Measurements from ENCODE around the gene IRX4. TPM values are rescaled to one million over a fixed set of nuclear protein-coding genes. Genes with fewer than 3 reads are reported as not detected.

Gene IRX4
- total RNA-seq, 1 donor from 2014 or later: 0.72 TPM

- Mint-ChIP-seq H3K36me3 (ENCODE audit: low read depth, unreplicated experiment) (peaks cover 3% of the 10 kb centered on the region), H3K9me3 (ENCODE audit: unreplicated experiment) (no peaks in the 10 kb centered on the region), H3K4me1 (ENCODE audit: unreplicated experiment) (no peaks in the 10 kb centered on the region), H3K27ac (ENCODE audit: unreplicated experiment) (no peak overlapping the region), H3K4me3 (ENCODE audit: unreplicated experiment) (no peak overlapping the region), H3K27me3 (ENCODE audit: unreplicated experiment) (peaks cover 14% of the 10 kb centered on the region)
- no peak for TF ChIP-seq CTCF (IDR thresholded peaks at IDR 0.05; ENCODE audit: unreplicated experiment)
- no peak for DNase-seq (ENCODE audit: low spot score)
Measured at GRCh38 chr5:1910081-1910760, 27.5 kb upstream of the IRX4 start.

GRCh38 chr5:1909346-1909985 lies 26.7 kb upstream of the IRX4 start:
- Mint-ChIP-seq H3K4me1 (ENCODE audit: unreplicated experiment) (no peaks in the 10 kb centered on the region), H3K36me3 (ENCODE audit: low read depth, unreplicated experiment) (peaks cover 3% of the 10 kb centered on the region), H3K27ac (ENCODE audit: unreplicated experiment) (no peak overlapping the region), H3K4me3 (ENCODE audit: unreplicated experiment) (no peak overlapping the region), H3K9me3 (ENCODE audit: unreplicated experiment) (no peaks in the 10 kb centered on the region), H3K27me3 (ENCODE audit: unreplicated experiment) (peaks cover 14% of the 10 kb centered on the region)
- TF ChIP-seq CTCF (IDR thresholded peaks at IDR 0.05; ENCODE audit: unreplicated experiment): no peak
- DNase-seq (ENCODE audit: low spot score): no peak

- Mint-ChIP-seq H3K4me3 (ENCODE audit: unreplicated experiment) (no peak overlapping the region), H3K27ac (ENCODE audit: unreplicated experiment) (no peak overlapping the region), H3K36me3 (ENCODE audit: low read depth, unreplicated experiment) (peaks cover 5% of the 10 kb centered on the region), H3K4me1 (ENCODE audit: unreplicated experiment) (no peaks in the 10 kb centered on the region), H3K9me3 (ENCODE audit: unreplicated experiment) (no peaks in the 10 kb centered on the region), H3K27me3 (ENCODE audit: unreplicated experiment) (peaks cover 14% of the 10 kb centered on the region)
- TF ChIP-seq CTCF (IDR thresholded peaks at IDR 0.05; ENCODE audit: unreplicated experiment): no peak
- no peak for DNase-seq (ENCODE audit: low spot score)
Measured at GRCh38 chr5:1908931-1909330, 26.2 kb upstream of the IRX4 start.

- H3K27me3 Mint-ChIP-seq (ENCODE audit: unreplicated experiment): peaks cover 14% of the 10 kb centered on the region
- no peak for DNase-seq (ENCODE audit: low spot score)
- no peak overlapping the region for H3K27ac Mint-ChIP-seq (ENCODE audit: unreplicated experiment)
- peaks cover 11% of the 10 kb centered on the region for H3K36me3 Mint-ChIP-seq (ENCODE audit: low read depth, unreplicated experiment)
- H3K4me3 Mint-ChIP-seq (ENCODE audit: unreplicated experiment): no peak overlapping the region
- H3K9me3 Mint-ChIP-seq (ENCODE audit: unreplicated experiment): no peaks in the 10 kb centered on the region
- no peak for TF ChIP-seq CTCF (IDR thresholded peaks at IDR 0.05; ENCODE audit: unreplicated experiment)
- H3K4me1 Mint-ChIP-seq (ENCODE audit: unreplicated experiment): no peaks in the 10 kb centered on the region
Measured at GRCh38 chr5:1907616-1908015, 24.9 kb upstream of the IRX4 start.

- Mint-ChIP-seq H3K27ac (ENCODE audit: unreplicated experiment) (no peak overlapping the region), H3K27me3 (ENCODE audit: unreplicated experiment) (peaks cover 6% of the 10 kb centered on the region), H3K36me3 (ENCODE audit: low read depth, unreplicated experiment) (peaks cover 7% of the 10 kb centered on the region), H3K4me1 (ENCODE audit: unreplicated experiment) (no peaks in the 10 kb centered on the region), H3K9me3 (ENCODE audit: unreplicated experiment) (no peaks in the 10 kb centered on the region), H3K4me3 (ENCODE audit: unreplicated experiment) (no peak overlapping the region)
- no peak for DNase-seq (ENCODE audit: low spot score)
- no peak for TF ChIP-seq CTCF (IDR thresholded peaks at IDR 0.05; ENCODE audit: unreplicated experiment)
Measured at GRCh38 chr5:1905108-1905507, 22.4 kb upstream of the IRX4 start.

All from endothelial cell (in vitro differentiated cells).